Smooth muscle cell (in vitro differentiated cells): ENCODE results near the gene MRPL49. TPM values are rescaled to one million over a fixed set of nuclear protein-coding genes. Genes with fewer than 3 reads are reported as not detected.

Experiments used
- DNase-seq: peaks from one replicate; lab custom pipeline; 2025; ENCODE audit not compliant: unreplicated experiment; lab: John Stamatoyannopoulos, UW
- H2AFZ ChIP-seq: fragments of 200-600 bp; sonication (generic); 2 replicates; pipeline ENCODE4 v1.6.0; 2016; ENCODE audit warnings: antibody characterized with exemption, low read depth, mild to moderate bottlenecking
- H3F3A ChIP-seq: fragments of 200-600 bp; sonication (generic); 2 replicates; pipeline ENCODE4 v1.6.0; 2017; ENCODE audit warnings: antibody characterized with exemption, low read depth
- H3K27ac ChIP-seq: fragments of 200-600 bp; sonication (generic); 2 replicates; pipeline ENCODE4 v1.5.1; 2016; ENCODE audit warnings: low read depth, mild to moderate bottlenecking
- H3K27me3 ChIP-seq: fragments of 200-600 bp; sonication (generic); 2 replicates; pipeline ENCODE4 v1.6.1; 2016; ENCODE audit warnings: low read depth, mild to moderate bottlenecking
- H3K36me3 ChIP-seq: fragments of 200-600 bp; sonication (generic); 2 replicates; pipeline ENCODE4 v1.5.1; 2016; ENCODE audit warnings: low read depth
- H3K4me1 ChIP-seq: fragments of 200-600 bp; sonication (generic); 2 replicates; pipeline ENCODE4 v1.5.1; 2016; ENCODE audit warnings: low read depth
- H3K4me2 ChIP-seq: fragments of 200-600 bp; sonication (generic); 2 replicates; pipeline ENCODE4 v1.6.0; 2016; ENCODE audit warnings: mild to moderate bottlenecking
- H3K4me3 ChIP-seq: fragments of 200-600 bp; sonication (generic); 2 replicates; pipeline ENCODE4 v1.5.1; 2016; ENCODE audit warnings: mild to moderate bottlenecking
- H3K79me2 ChIP-seq: fragments of 200-600 bp; sonication (generic); 2 replicates; pipeline ENCODE4 v1.6.0; 2016; ENCODE audit warnings: low read depth, mild to moderate bottlenecking
- H3K9ac ChIP-seq: fragments of 200-600 bp; sonication (generic); 2 replicates; pipeline ENCODE4 v1.6.0; 2016; ENCODE audit warnings: low read depth
- H3K9me3 ChIP-seq: fragments of 200-600 bp; sonication (generic); replicated peaks from 2 replicates; pipeline ENCODE4 v1.5.1; 2016; ENCODE audit warnings: low read depth
- H4K20me1 ChIP-seq: fragments of 200-600 bp; sonication (generic); 2 replicates; pipeline ENCODE4 v1.6.0; 2016; ENCODE audit warnings: low read depth
- CTCF ChIP-seq: fragments of 200-600 bp; sonication (generic); IDR thresholded peaks from 2 replicates; pipeline ENCODE4 v1.5.1; 2017; ENCODE audit warnings: borderline replicate concordance, mild to moderate bottlenecking, antibody characterized with exemption; ENCODE audit not compliant: insufficient read depth, poor library complexity, severe bottlenecking
- WGBS: methylation state at CpG from one replicate; pipeline ENCODE4 v1.1.7; 2016; ENCODE audit warnings: low lambda C conversion rate; 5-methylcytosine and 5-hydroxymethylcytosine counted together
- polyA plus RNA-seq: library from polyadenylated mRNA; unstranded; fragments of >200 nt; fragmentation: Nextera tagmentation; extraction: Ambion mirVana; gene quantifications from 2 replicates; pipeline ENCODE4 v1.2.1, GENCODE V29; 2016
- total RNA-seq: library from RNA; depleted of rRNA; stranded (reverse); fragments of >200 nt; gene quantifications from 2 replicates; pipeline ENCODE4 v1.2.3, GENCODE V29; 2014

The MRPL49 gene
- total and polyA plus RNA-seq, 2 experiments from 2014 or later, result 43.0 to 55.4 TPM

- Histone ChIP-seq H3K4me2 (no peak overlapping the region), H3K9ac (no peak overlapping the region), H2AFZ (no peak overlapping the region), H3K4me1 (no peaks in the 10 kb centered on the region), H3K4me3 (no peak overlapping the region), H3K79me2 (peaks cover 20% of the 10 kb centered on the region), H3K27ac (no peak overlapping the region), H4K20me1 (peaks cover 30% of the 10 kb centered on the region), H3K9me3 (no peaks in the 10 kb centered on the region), H3F3A (peaks cover 20% of the 10 kb centered on the region), H3K27me3 (no peaks in the 10 kb centered on the region), H3K36me3 (no peaks in the 10 kb centered on the region)
- no peak for DNase-seq
- WGBS, result 96% methylated on average over 13 of the region's 13 CpGs
- TF ChIP-seq CTCF, result no peak
Measured at GRCh38 chr11:65129649-65130441, 7.7 kb downstream of the MRPL49 start.

GRCh38 chr11:65130631-65131416, 8.7 kb downstream of the MRPL49 start:
- H3K36me3 ChIP-seq, result no peaks in the 10 kb centered on the region
- DNase-seq, result no peak
- H3F3A ChIP-seq, result peaks cover 20% of the 10 kb centered on the region
- no peaks in the 10 kb centered on the region for H3K27me3 ChIP-seq
- no peak overlapping the region for H3K27ac ChIP-seq
- no peaks in the 10 kb centered on the region for H3K9me3 ChIP-seq
- H3K79me2 ChIP-seq, result peaks cover 18% of the 10 kb centered on the region
- H3K4me1 ChIP-seq, result peaks cover 5% of the 10 kb centered on the region
- H3K9ac ChIP-seq, result no peak overlapping the region
- no peak for TF ChIP-seq CTCF
- whole genome bisulfite sequencing, result 98% methylated on average over 19 of the region's 19 CpGs
- H2AFZ ChIP-seq, result no peak overlapping the region
- no peak overlapping the region for H3K4me3 ChIP-seq
- H3K4me2 ChIP-seq, result no peak overlapping the region
- peaks cover 30% of the 10 kb centered on the region for H4K20me1 ChIP-seq

- H3K79me2 ChIP-seq, result peaks cover 18% of the 10 kb centered on the region
- WGBS, result 87% methylated on average over 3 of the region's 3 CpGs
Measured at GRCh38 chr11:65131417-65131776, 9.3 kb downstream of the MRPL49 start.

More at GRCh38 chr11:65131417-65131776, 9.3 kb downstream of the MRPL49 start:
- Histone ChIP-seq H3K4me2 (no peak overlapping the region), H3K4me1 (peaks cover 5% of the 10 kb centered on the region), H3K36me3 (no peaks in the 10 kb centered on the region), H3K9me3 (no peaks in the 10 kb centered on the region), H2AFZ (no peak overlapping the region), H3K4me3 (no peak overlapping the region), H3K27ac (no peak overlapping the region), H3F3A (peaks cover 19% of the 10 kb centered on the region), H4K20me1 (peaks cover 30% of the 10 kb centered on the region), H3K9ac (no peak overlapping the region), H3K27me3 (no peaks in the 10 kb centered on the region)
- no peak for DNase-seq
- no peak for TF ChIP-seq CTCF
